Activated CD8-positive, alpha-beta memory T cell treated with anti-CD3 and anti-CD28 coated beads, Interleukin-2, amount 50 U/mL, for 24 hours (primary cell): ENCODE measurements around the gene IL11.

ENCODE experiments used
- DNase-seq: peaks from one replicate; pipeline ENCODE4 v3.0.0-alpha.2; 2020; ENCODE audit errors: extremely low read depth

IL11 gene

DNA sequence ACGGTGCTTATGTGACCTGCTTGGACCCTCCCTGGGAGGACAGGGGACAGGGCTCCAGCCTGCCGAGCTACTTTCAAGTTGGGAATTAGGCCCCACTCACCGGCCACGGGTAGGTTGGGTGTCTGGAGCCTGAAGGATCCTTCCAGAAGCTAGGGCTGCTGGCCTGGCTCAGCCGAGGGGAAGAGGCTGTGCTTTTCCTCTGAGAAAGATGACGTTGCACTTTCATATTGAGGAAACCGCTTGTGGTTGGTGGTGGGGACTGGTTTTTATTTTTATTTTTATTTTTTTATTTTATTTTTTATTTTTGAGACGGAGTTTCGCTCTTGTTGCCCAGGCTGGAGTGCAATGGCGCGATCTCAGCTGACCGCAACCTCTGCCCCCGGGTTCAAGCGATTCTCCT, 45.1 kb downstream of the IL11 start, which contains the start of gene TMEM150B:
TSS of gene TMEM150B (minus strand) at position 170 of the 400 bp plus-strand sequence. CDS start 4,305 bp downstream, outside the sequence.
- DNase-seq: no peak

DNA sequence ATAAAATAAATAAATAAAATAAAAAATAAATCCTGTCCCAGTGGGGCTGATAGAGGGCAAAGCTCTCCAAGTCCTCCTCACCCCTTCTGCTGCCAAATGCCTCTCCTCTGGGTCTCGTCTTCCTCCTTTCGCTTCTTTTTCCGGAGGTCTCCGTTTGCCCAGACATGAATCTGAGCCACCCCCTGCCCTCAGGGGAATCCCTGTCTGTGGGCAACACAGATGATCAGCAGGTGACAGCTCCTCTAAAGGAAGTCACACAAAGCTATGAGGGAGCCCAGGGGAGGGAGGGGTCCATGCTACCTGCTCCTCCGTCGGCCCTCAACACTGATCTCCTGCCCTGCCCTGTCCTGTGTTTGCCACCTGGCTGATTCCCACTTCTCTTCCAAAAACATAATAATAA, 45.6 kb downstream of the IL11 start:
- no peak for DNase-seq

DNA sequence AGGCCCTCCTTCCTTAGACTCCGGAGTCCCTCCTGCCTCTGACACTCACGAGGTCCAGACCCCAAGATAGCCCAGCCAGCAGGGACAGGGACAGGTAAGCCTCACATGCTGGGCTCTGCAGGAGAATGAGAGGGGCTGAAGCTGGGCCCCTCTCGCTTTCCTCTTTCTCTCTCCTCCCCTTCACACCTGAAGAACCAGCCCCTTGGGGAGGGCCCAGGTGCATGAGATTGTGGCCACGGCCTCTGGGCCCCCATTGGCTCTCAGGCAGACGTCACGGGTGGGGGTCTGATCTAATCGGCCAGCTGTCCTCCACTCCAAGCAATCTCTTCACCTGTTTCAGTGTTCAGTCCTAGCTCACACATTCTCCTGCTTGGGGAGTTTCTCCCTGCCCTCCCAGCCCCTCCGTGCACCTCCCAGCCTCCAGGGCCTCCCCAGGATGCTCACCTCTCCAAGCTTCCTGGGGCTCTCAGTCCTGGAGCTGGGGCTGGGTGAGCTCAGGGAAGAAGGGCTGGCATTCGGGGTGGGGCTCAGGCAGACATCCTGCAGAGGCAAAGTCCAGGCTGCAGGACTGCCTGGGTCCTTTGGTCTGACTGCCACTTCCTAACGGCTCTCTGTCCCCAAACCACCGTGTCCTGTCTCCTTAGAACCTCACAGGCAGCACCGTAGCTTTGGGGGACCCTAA, 47.9 kb downstream of the IL11 start:
- no peak for DNase-seq

DNA sequence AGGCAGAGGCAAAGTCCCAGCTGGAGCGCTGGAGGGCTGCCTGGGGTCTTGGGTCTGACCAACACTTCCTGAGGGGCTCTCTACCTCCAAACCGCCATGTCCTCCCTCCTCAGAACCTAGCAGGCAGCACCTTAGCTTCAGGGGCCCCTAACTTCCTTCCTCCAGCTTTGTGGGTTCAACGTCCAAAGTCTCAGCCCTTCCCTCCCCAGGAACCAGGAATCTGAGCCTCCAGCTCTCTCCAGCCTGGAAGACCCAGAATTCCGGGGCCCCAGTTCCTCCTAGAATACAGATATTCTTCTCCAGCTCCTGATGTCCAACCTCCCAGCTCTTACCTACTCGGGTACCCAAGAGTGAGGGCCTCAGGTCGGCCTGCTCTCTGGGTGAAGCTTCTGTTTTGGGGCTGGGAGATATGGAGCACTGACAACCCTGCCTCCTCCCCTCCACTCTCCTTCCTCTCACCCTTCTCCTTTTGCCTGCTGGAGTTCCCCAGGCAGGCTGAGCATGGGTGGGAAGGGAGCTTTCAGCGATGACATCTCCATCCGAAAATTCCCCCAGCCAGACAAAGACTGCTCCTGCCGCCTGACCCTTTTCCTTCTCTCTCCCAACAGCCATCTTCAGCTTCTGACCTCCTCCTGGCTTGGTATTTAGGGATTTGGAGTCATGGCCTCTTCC, 48.7 kb downstream of the IL11 start:
- DNase-seq: no peak

DNA sequence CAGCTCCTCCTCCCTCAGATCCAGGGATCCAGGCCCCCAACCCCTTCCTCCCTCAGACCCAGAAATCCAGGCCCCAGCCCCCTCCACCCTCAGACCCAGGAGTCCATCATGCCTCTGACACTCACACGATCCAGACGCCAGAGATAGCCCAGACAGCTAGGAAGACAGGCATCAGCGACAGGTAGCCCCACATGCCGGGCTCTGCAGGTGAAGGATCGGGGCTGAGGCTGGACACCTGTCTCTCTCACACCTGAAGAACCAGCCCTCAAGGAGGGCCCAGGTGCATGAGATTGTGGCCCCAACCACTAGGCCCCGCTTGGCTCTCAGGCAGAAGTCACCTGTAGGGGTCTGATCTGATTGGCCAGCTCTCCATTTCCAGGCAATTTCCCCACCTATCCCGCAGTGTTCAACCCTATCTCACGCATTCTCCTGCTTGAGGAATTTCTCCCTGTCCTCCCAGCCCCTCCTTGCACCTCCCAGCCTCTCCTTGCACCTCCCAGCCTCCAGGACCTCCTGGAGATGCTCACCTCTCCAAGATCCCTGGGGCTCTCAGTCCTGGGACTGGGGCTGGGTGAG, 49.3 kb downstream of the IL11 start:
- no peak for DNase-seq

DNA sequence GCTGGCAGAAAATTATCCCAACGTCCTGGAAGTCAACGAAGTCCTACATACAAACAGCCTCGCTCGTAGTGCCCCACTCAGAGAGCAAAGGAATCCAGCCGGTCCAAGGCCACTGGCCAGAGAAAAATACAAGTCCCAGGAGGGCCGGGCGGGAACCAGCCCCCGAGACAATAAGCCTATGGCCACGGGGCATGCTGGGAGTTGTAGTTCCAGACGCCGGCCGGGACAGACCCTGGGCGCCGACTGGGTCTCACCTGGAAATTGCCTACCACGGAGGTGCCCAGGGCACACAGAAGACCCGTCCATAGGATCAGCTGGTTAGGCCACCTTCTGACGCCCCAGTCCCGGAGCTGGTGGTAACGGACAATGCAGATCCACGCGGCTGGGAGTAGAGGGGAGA, 50.5 kb downstream of the IL11 start:
- no peak for DNase-seq

DNA sequence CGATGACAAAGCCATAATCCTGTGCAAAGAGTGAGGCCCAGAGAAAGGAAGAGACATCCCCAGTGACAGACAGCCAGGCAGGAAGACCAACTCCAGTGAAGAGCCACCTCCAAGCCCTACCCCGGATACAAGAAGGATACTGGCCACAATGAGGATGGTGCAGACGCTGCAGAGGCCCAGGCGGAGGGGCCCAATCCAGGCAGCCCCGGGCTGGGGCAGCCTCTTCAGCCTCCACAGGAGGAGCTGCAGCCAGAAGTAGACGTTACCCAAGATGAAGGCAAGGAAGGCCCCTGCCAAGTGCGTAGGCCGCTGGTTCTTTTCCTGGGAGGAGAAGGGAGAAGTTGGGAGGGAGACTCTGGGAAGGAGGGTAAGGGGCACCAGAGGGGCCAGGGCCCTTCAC, 53.6 kb downstream of the IL11 start:
- no peak for DNase-seq

DNA sequence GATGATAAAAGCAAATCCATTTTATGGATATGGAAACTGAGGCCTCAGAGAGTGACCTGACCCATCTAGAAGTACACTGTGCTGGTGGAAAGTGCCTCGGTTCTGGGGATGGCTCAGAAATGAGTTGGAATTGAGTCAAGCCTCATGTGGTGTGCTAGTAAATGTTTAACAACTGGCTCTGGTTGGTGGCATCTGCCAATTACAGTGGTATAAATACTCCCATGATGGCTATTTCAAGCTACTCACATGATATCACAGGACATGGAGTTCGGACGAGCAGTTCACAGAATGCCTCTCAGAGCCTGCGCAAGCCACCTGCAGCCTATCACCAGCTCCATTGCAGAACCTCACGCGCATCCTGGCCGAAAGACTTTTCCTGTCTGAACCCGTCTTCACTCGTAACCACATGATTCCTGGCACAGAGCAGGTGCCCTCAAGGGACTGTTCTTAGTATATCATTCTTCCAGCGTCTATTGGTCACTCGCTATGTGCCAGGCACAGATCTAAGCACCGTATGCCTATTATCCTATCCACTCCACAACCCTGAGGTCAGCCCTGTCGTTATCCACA, 54.2 kb downstream of the IL11 start:
- DNase-seq: no peak

DNA sequence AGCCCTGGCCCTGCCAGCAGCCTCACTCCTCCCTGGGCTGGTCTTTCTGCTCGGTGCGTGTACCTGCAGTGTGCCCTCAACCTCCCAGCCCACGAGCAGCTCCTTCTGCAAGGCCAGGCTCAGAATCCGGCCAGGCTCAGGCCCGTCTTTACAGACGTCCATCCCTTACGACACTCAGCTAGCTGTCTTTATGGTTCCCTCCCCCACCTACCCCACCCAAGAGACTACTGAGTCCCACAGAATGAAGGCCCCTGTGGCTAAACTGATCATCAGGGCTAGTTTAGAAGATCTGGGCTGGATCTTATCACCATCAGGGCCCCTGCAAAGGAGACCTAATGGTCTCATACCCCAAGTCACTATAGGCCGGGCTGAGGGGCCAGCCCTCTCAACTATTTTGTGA, 55.9 kb downstream of the IL11 start:
- DNase-seq: no peak
